Thoracic aorta (tissue), 2 donors: ENCODE results near the gene TECPR2. TPM values are rescaled to one million over a fixed set of nuclear protein-coding genes. Genes with fewer than 3 reads are reported as not detected.
A peak's percentile ranks its signal among the peaks of the same experiment; 100 is the strongest.

Experiments
- ATAC-seq: fragments of 150-250 bp; one replicate; pipeline ENCODE4 v1.8.0; 2017; ENCODE audit warnings: low read depth; ENCODE audit not compliant: insufficient number of reproducible peaks, low FRiP score
- DNase-seq: peaks from one replicate; pipeline ENCODE4 v3.0.0-alpha.2; 2020; ENCODE audit warnings: low spot score
- H3K27ac ChIP-seq, 2 donors: fragments of 200-600 bp; sonication (generic); 1 replicate in 1 of 2; 2 replicates in 1 of 2; pipeline ENCODE4 v1.5.1; 2016; ENCODE audit warnings: mild to moderate bottlenecking in 2 of 2, moderate library complexity in 2 of 2
- H3K27me3 ChIP-seq: fragments of 200-600 bp; sonication (generic); replicated peaks from 2 replicates; pipeline ENCODE4 v1.6.0; 2016; ENCODE audit warnings: mild to moderate bottlenecking; ENCODE audit not compliant: insufficient read depth
- H3K36me3 ChIP-seq: fragments of 200-600 bp; sonication (generic); one replicate; pipeline ENCODE4 v1.5.1; 2016
- H3K4me1 ChIP-seq, 2 donors: fragments of 200-600 bp; sonication (generic); 1 replicate in 1 of 2; 2 replicates in 1 of 2; pipeline versions ENCODE4 v1.5.1 to v1.6.0; 2016; ENCODE audit warnings: low read depth in 2 of 2, mild to moderate bottlenecking in 1 of 2; ENCODE audit not compliant: control insufficient read depth in 1 of 2
- H3K4me3 ChIP-seq: fragments of 200-600 bp; sonication (generic); 2 replicates; pipeline ENCODE4 v1.5.1; 2016; ENCODE audit warnings: mild to moderate bottlenecking
- H3K9me3 ChIP-seq: fragments of 200-600 bp; sonication (generic); 2 replicates; pipeline ENCODE4 v1.5.1; 2016
- CTCF ChIP-seq: fragments of 200-600 bp; sonication (generic); IDR thresholded peaks from one replicate; pipeline ENCODE4 v1.5.1; 2019; ENCODE audit warnings: antibody characterized with exemption
- total RNA-seq, 2 donors: library from RNA; depleted of rRNA; stranded (reverse); fragments of >200 nt; gene quantifications; one replicate each; pipeline versions ENCODE4 v1.1.0 to v1.2.3, GENCODE V29; 2016

TECPR2 gene
- total RNA-seq, 2 donors from 2014 or later: 36.5 to 41.3 TPM

GRCh38 chr14:102356280-102356679 lies 6.5 kb upstream of the TECPR2 start:
- DNase-seq (no peak), ATAC-seq (no peak)
- no peak for TF ChIP-seq CTCF
- Histone ChIP-seq H3K27ac (no peak overlapping the region), H3K4me3 (no peak overlapping the region), H3K27me3 (no peaks in the 10 kb centered on the region), H3K36me3 (peaks cover 32% of the 10 kb centered on the region), H3K9me3 (no peaks in the 10 kb centered on the region), H3K4me1 (peaks cover 6 to 8% of the 10 kb centered on the region in 2 donors)

GRCh38 chr14:102359341-102359740 lies 3.4 kb upstream of the TECPR2 start:
- Histone ChIP-seq H3K27me3 (no peaks in the 10 kb centered on the region), H3K4me3 (no peak overlapping the region), H3K9me3 (no peaks in the 10 kb centered on the region), H3K4me1 (peaks cover 15 to 24% of the 10 kb centered on the region in 2 donors), H3K27ac (no peak overlapping the region), H3K36me3 (peaks cover 17% of the 10 kb centered on the region)
- TF ChIP-seq CTCF: no peak
- ATAC-seq: no peak
- no peak for DNase-seq

DNA sequence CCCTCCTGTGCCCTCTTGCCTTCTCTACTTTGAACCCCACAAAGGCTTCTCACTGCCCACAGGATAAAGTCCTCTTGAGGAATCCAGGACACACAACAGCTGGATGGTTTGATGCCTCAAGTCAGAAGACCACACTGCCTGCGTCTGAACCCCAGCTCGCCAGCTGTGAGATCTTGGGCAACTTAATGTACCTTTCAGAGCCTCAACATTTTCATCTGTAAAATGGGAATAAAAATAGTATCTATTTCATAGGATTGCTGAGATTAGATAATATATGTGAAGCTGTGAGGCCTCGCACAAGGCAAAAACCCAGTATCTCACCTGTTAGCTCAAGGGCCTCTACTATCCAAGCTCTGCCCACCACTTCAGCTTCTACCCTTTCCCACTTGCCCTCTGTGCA lies 2.4 kb upstream of the TECPR2 start:
- peaks cover 18 to 27% of the 10 kb centered on the region in 2 donors for H3K4me1 ChIP-seq
- no peak for TF ChIP-seq CTCF
- ATAC-seq: no peak

GRCh38 chr14:102362084-102362483 lies 657 bp upstream of the TECPR2 start:
- H3K27me3 ChIP-seq: no peaks in the 10 kb centered on the region
- peak overlapping the region; percentile 79 to 88 for H3K27ac ChIP-seq
- no peak for DNase-seq
- peaks cover 18 to 27% of the 10 kb centered on the region in 2 donors for H3K4me1 ChIP-seq
- no peak for TF ChIP-seq CTCF
- peak overlapping the region; percentile 95 for H3K4me3 ChIP-seq
- peak; percentile 56 for ATAC-seq
- no peaks in the 10 kb centered on the region for H3K9me3 ChIP-seq
- H3K36me3 ChIP-seq: peaks cover 4% of the 10 kb centered on the region

More for the DNA sequence above, 2.4 kb upstream of the TECPR2 start:
- no peaks in the 10 kb centered on the region for H3K27me3 ChIP-seq
- no peak overlapping the region for H3K27ac ChIP-seq
- peaks cover 6% of the 10 kb centered on the region for H3K36me3 ChIP-seq
- no peak for DNase-seq
- H3K4me3 ChIP-seq: no peak overlapping the region
- no peaks in the 10 kb centered on the region for H3K9me3 ChIP-seq

DNA sequence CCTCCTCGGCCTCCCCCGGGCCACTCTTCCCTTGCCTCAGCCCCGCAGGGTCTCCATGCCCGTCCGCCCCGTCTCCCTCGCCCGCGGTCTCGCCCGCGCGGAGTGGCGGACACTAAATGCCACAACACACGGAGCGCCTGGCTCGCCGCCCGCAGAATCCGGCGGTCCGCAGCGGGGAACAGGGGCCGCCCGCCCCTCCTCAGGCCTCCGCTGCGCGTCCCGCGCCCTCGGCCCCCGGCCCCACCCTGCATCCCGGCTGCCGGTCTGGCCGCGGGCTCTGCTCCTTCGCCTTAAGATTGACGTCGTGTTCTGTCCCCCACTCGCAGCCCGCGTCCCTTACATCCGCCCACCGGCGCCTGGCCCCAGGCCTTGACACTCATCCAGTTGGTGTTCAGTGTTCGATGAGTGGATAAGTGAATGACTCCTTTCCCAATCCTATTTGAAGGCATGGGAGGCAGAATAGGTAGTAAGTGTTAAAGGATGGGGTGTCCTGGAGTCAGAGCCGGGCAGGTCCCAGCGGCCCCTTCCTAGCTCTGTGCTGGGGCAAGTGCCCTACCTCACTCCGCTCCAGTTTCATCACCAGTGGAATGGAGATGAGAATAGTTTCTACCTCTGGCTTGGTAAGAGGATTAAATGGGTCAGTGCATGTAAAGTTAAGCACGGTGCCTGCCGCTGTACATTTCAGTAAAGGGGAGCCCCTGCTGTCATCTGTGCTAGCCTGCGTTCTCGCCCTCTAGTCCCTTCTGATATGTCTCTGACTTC lies 622 bp downstream of the TECPR2 start:
- H3K9me3 ChIP-seq: no peaks in the 10 kb centered on the region
- peak; percentile 32 for DNase-seq

More for the DNA sequence above, 622 bp downstream of the TECPR2 start:
- no peak for TF ChIP-seq CTCF
- H3K4me1 ChIP-seq: peaks cover 18 to 27% of the 10 kb centered on the region in 2 donors
- no peaks in the 10 kb centered on the region for H3K27me3 ChIP-seq
- peak overlapping the region; percentile 95 for H3K4me3 ChIP-seq
- peak overlapping the region; percentile 79 to 88 for H3K27ac ChIP-seq
- ATAC-seq: peak; percentile 11
- H3K36me3 ChIP-seq: peaks cover 4% of the 10 kb centered on the region
